Measurements from ENCODE around the gene VWC2L.

The VWC2L gene

GRCh38 chr2:214543386-214543955 lies 132.6 kb downstream of the VWC2L start:
- no peak for DNase-seq

GRCh38 chr2:214545898-214546542 lies 135.2 kb downstream of the VWC2L start:
- no peak for DNase-seq

- DNase-seq, result no peak
Observed at GRCh38 chr2:214547931-214548330, 137.1 kb downstream of the VWC2L start.

GRCh38 chr2:214549946-214550345 lies 139.1 kb downstream of the VWC2L start:
- no peak for DNase-seq

- DNase-seq, result no peak
Observed at GRCh38 chr2:214550786-214551185, 139.9 kb downstream of the VWC2L start.

- DNase-seq, result no peak
Observed at GRCh38 chr2:214557884-214558283, 147.0 kb downstream of the VWC2L start.

DNA sequence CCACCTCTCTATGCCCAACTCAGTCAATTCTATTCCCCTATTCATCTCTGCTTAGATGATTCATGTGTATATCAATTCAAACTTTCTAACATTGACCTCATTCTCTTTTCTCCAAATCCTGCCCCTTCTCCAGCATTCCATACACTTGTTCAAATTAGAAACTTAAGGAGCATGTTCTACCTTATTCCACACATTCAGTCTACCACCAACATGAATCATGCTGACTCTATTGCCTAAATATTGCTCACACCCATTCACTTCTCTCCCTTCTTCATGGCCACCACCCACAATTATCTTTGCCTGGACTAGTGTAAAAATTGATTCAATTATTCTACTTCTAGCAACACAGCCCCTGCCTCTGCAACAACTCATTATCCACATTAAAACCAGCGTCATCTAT lies 147.5 kb downstream of the VWC2L start:
- no peak for DNase-seq

DNA sequence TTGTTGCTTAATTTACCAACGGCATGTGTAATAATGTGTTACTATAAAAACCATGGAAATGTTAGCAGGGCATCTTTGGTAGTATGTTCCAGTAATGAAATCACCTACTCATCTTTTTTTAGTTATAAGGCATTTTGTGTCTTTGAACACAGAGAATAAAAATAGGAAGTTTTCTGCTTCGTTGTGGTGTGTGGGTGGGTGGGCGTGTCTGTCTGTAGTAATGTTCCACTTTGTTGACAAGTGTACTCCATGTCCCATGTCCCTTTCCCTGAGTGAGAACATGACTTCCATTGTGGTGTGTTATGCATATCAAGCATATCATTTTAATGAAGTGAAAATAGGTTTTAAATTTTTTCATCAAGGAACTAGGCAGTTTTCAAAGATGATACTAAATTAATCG lies 149.3 kb downstream of the VWC2L start:
- no peak for DNase-seq

DNA sequence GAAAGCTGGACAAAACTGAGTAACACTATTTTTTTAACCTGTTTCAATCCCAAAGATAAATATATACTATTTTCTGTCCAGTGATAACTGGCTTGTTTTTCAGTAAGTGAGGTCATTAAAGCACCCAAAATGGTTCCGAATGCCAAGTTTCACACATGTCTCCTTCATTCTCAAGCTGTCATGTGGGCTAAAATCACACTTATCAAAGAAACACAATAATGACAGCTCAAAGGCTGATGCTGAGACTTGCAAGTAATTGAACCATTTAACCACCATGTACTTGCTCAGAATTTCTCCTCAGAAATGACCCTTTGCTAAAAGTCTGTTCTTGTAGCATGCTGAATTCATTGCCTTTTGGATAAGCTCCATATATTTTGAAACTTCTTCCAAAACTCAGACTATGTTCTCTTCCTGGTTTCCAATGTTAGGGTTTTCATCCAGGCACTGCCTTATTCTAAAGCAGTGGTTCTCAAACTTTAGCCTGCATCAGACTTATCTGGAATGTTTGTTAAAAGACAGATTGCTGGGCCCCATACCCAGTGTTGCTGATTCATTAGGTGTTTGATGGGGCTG lies 149.8 kb downstream of the VWC2L start:
- DNase-seq, result no peak

DNA sequence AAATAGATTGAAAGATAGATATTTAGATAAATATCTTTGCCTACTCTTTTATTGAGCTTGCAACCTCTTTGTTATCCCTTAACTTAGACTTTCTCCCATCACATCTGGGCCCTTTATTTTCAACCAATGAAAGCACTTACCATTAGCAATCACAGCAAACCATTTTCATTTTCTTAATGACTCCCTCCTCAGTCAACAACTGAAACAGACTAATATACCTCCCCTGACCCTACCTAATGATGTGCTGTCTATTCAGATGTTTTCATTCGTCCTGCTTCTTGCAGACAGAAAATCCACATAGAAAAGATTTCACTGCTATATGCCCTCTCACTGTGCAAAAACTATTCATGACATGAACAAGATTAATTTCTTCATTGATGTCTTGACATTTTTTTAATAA lies 154.4 kb downstream of the VWC2L start:
- no peak for DNase-seq

- no peak for DNase-seq
Observed at GRCh38 chr2:214566457-214566856, 155.6 kb downstream of the VWC2L start.

- no peak for DNase-seq
Observed at GRCh38 chr2:214569419-214570035, 158.7 kb downstream of the VWC2L start.

DNA sequence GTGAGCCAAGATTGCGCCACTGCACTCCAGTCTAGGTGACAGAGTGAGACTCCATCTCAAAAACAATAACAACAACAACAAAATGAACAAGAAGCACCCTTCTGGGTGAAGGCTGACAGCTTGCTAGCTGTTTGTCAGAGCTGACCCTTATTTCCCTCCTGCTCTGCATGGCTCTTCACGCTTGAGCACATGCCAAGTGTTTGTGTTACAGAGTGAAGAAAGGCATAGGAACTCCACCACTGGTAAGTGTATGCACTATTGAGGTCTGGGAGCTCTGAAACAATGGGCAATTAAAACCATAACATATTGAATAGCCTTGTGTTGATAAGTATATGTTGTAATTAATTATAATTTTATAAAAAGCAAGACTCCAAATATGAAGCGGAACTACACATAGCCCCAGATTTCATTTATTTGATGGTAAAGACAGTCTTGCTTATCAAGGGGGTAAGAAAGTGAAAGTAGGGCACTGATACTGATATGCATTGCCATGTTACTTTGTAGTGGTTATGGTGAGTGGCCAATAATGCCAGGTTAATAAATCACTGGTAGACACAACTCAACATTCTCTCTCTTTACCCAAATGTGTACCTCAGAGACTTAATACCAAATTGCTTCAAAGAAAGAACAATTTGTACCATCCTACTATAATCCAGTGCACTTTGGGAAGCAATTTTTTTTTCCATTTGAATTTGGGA lies 163.4 kb downstream of the VWC2L start:
- no peak for DNase-seq

DNA sequence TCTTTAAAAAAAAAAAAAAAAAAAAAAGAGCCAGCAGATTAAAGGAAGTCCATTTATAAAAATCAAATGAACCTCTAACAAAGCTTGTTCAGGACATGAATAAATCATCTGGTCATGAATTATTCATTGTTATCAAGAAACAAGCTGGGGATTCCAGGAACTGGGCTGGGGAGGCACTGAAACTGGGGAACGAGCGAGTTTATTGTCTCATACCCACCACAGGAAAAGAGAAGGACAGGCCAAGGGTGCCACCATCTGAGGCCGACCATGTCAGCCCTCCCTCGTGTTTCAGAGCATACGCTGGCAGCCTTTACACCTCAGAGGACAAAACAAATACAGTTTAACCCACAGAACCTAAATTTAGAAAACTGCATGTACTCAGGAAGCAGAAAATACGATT lies 164.2 kb downstream of the VWC2L start:
- no peak for DNase-seq

GRCh38 chr2:214575465-214575864 lies 164.6 kb downstream of the VWC2L start:
- DNase-seq, result no peak

GRCh38 chr2:214577769-214578168 lies 166.9 kb downstream of the VWC2L start:
- no peak for DNase-seq

DNA sequence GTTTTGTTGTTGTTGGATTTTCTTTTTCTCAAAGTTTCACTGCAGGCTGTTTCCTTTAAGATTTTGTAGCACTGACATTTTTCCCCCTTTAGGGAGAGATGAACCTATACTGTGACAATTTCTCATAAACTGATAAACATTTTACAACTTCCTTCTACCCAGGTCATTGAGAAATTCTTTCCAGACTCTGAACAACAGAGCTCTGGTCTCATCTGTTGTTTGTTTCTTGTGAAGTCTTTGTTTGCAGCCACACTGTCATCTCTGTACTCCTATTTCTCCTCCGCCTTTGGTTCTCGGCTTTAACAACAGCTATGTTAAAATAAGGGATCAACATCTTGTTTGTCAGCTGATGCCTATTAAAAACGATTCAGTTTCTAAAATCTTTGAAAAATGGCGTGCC lies 167.6 kb downstream of the VWC2L start:
- DNase-seq, result no peak

GRCh38 chr2:214579035-214579434 lies 168.2 kb downstream of the VWC2L start:
- no peak for DNase-seq

DNA sequence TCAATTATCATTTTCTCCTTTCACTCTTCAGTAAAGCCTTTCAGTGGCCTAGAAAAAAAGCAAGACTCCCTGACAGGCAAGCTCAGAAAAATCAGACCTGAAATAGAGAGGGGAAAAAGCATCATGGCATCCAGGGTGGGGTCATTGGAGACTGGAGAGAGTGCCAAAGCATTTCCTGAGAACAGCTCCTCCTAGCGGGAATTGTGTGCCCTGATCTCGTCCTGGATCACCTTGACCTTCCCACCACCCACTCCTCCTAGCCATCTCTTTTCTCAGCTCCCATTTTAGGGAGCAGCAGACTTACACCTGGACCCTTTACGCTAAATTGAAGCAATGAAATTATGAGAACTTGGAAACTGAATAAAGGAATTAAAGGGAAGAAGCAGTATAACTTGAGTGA lies 176.6 kb downstream of the VWC2L start:
- no peak for DNase-seq

DNA sequence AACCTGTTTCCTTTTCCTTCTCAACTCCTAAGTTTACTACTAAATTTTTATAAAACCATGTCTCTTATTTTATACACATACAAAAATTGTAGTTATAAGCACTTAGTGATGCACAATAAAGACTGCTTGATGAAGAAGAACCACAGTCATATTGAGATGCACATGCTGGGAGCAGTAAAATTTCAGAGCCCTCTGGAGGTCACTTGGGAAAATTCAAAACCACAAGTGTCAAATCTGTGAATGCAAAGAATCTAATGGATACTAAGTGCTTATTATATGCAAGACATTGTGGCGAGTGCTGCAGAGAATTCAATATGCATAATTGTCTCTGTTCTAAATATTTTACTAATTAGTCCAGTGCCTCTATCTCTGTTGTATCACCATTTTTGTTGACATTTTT lies 180.5 kb downstream of the VWC2L start:
- DNase-seq, result no peak

GRCh38 chr2:214592011-214592410 lies 181.2 kb downstream of the VWC2L start:
- no peak for DNase-seq

DNA sequence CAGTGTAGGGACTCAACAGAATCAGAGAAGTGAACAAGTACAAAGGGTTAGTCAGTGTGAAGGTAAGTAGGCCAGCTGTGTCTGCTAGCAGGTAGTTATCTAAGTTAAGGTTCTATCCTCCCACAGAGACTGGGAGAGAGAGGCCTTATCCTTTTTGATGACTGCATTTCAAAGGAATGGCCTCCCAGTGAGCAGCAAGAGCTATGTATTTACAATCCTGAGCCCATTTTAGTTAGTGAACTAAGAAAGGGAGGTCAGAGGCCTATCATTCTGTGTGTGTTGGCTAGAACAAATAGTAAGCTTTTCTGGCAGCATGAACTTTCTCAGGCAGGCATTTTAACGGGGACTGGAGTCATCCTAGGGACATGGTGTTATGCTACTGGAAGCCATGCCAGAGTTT lies 182.9 kb downstream of the VWC2L start:
- DNase-seq, result no peak

- DNase-seq, result no peak
Observed at GRCh38 chr2:214601852-214602633, 191.2 kb downstream of the VWC2L start.
